DMS 273 treated with DMSO at 0.1 percent for 48 hours (cell line): ENCODE results near the gene LYPD6B.

ENCODE experiments used
- DNase-seq: peaks from one replicate; lab custom pipeline; 2025; lab: John Stamatoyannopoulos, UW

The LYPD6B gene

GRCh38 chr2:149038442-149039212 lies at the start of gene LYPD6B:
Gene LYPD6B (plus strand): TSS chr2:149038699. CDS start chr2:149130949, 92,250 bp downstream.
- DNase-seq = no peak

- peak; percentile 48 for DNase-seq
Observed at GRCh38 chr2:148989882-148990493, 48.5 kb upstream of the LYPD6B start.

GRCh38 chr2:148990968-148991367 lies 47.5 kb upstream of the LYPD6B start:
- DNase-seq = no peak

GRCh38 chr2:148992448-148992847 lies 46.1 kb upstream of the LYPD6B start:
- DNase-seq = no peak

- no peak for DNase-seq
Observed at GRCh38 chr2:148993351-148993750, 45.1 kb upstream of the LYPD6B start.

- DNase-seq = no peak
Observed at GRCh38 chr2:148994341-148994740, 44.2 kb upstream of the LYPD6B start.

- DNase-seq = no peak
Observed at GRCh38 chr2:148996805-148997204, 41.7 kb upstream of the LYPD6B start.

GRCh38 chr2:148998165-148998830 lies 40.2 kb upstream of the LYPD6B start:
- DNase-seq = peak; percentile 64

GRCh38 chr2:148998831-148999200 lies 39.7 kb upstream of the LYPD6B start:
- DNase-seq = no peak

- DNase-seq = peak; percentile 76
Observed at GRCh38 chr2:148999451-148999921, 39.0 kb upstream of the LYPD6B start.

- no peak for DNase-seq
Observed at GRCh38 chr2:149000158-149000938, 38.2 kb upstream of the LYPD6B start.

GRCh38 chr2:149001496-149001895 lies 37.0 kb upstream of the LYPD6B start:
- no peak for DNase-seq

GRCh38 chr2:149002378-149002890 lies 36.1 kb upstream of the LYPD6B start:
- DNase-seq = no peak

GRCh38 chr2:149002891-149003740 lies 35.4 kb upstream of the LYPD6B start:
- no peak for DNase-seq

GRCh38 chr2:149004836-149005235 lies 33.7 kb upstream of the LYPD6B start:
- DNase-seq = no peak

GRCh38 chr2:149005471-149006077 lies 32.9 kb upstream of the LYPD6B start:
- no peak for DNase-seq

GRCh38 chr2:149006883-149007543 lies 31.5 kb upstream of the LYPD6B start:
- DNase-seq = no peak

GRCh38 chr2:149008381-149008780 lies 30.1 kb upstream of the LYPD6B start:
- DNase-seq = no peak

GRCh38 chr2:149009576-149010461 lies 28.7 kb upstream of the LYPD6B start:
- no peak for DNase-seq
